CD4-positive, alpha-beta T cell treated with Interleukin-15 for 4 hours (primary cell): ENCODE measurements around the gene ESR2.
"Not testable (repeated sequence)": the region's sequence is repeated elsewhere in the genome, so short reads cannot be mapped to it uniquely, and the experiment has no call there.

Experiments
- DNase-seq: peaks from one replicate; pipeline ENCODE4 v3.0.0-alpha.2; 2020; ENCODE audit warnings: low spot score

ESR2 gene

DNA sequence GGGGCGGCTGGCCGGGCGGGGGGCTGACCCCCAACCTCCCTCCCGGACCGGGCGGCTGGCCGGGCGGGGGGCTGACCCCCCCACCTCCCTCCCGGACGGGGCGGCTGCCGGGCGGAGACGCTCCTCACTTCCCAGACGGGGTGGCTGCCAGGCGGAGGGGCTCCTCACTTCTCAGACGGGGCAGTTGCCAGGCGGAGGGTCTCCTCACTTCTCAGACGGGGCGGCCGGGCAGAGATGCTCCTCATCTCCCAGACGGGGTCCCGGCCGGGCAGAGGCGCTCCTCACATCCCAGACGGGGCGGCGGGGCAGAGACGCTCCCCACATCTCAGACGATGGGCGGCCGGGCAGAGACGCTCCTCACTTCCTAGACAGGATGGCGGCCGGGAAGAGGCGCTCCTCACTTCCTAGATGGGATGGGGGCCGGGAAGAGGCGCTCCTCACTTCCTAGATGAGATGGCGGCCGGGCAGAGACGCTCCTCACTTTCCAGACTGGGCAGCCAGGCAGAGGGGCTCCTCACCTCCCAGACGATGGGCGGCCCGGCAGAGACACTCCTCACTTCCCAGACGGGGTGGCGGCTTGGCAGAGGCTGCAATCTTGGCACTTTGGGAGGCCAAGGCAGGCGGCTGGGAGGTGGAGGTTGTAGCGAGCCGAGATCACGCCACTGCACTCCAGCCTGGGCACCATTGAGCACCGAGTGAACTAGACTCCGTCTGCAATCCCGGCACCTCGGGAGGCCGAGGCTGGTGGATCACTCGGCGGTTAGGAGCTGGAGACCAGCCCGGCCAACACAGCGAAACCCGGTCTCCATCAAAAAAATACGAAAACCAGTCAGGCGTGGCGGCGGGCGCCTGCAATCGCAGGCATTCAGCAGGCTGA lies 256.1 kb downstream of the ESR2 start:
- not testable (repeated sequence) for DNase-seq

DNA sequence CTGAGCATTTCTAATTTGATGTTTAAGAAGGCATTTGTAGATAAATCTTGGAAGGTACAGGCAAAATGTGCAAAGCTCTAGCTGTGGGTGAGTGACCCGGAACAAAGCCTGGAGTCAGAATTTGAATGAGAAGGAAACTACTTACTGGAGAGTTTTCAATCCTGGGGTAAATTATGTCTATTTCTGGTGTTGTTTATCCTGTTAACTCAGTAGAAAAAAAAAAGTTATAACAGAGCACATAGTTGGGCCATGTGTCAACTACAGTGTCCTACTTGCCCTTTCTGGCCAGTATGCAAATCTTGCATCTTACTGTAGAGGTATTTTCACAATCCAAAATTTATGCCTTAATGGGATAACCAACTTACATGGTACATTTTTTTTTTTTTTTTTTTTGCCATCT lies 259.0 kb downstream of the ESR2 start:
- no peak for DNase-seq
